ENCODE results near the gene TREH.

- no peak for TF ChIP-seq CTCF (IDR thresholded peaks at IDR 0.05)
- no peak for TF ChIP-seq POLR2AphosphoS5 (IDR thresholded peaks at IDR 0.05; ENCODE audit: low read depth, low read length)
- no peak for TF ChIP-seq TCF7L2 (IDR thresholded peaks at IDR 0.05; ENCODE audit: low read depth, low read length)
- TF ChIP-seq REST (IDR thresholded peaks at IDR 0.05; ENCODE audit: insufficient read depth in 1 of 2, low read depth in 2 of 2, low read length in 1 of 2), result no peak
Observed at GRCh38 chr11:118705111-118705741, 25.8 kb upstream of the TREH start.
